ENCODE measurements around the gene PLP2. TPM values are rescaled to one million over a fixed set of nuclear protein-coding genes. Genes with fewer than 3 reads are reported as not detected.

PLP2 gene
- total and polyA plus RNA-seq, 2 of the 4 experiments (the other 2 are of a cell fraction): 22.6 to 156 TPM

DNA sequence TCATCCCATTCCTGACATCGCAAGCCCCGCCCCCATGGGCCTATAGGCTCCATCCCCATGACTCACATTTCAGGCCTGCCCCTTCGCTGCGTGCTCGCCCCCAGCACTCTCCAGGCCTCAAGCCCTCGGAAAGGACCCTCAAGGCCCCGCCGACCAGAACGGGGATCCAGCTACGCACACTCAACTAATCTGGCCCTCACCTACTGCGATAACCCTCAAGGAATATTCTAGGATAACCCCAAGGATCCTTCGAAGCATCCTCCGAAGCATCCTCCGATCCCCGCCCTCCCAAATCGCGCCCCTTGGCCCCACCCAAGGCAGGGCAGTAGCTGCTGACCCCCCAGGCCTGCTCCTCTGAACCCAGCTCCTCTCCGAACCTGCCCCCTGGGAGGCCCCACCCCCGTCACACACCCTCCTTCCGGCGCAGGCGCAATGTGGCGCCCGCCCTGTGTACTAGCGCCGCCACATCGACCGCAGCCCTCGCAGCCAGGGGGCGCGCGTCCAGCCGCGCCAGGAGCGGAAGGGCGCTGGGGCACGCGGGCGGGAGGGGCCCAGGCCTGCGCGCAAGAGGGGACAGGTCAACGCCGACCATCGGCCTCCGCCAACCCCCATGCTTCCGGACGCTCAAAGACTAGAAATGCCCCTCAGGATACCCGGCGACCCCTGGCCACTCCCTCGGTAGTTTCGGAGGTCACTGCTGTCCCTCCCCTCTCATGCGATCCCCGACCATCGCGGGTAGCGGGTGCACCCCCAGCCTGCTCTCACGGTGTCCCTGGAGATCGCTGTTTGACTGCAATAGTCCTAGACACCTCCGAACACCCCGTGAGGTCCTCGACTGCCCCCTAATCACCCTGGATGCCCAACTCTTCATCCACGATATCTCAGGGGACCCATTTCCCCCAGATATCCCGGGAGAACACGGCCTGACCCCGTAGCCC, 15.5 kb upstream of the PLP2 start:
- Histone ChIP-seq H3K18ac (ENCODE audit: low read depth, low read length) (peak overlapping the region; percentile 99), H3K23ac (ENCODE audit: low read depth, low read length) (peak overlapping the region; percentile 99), H3K4me1 (ENCODE audit: control insufficient read depth, insufficient read depth, low read length) (peaks cover 6% of the 10 kb centered on the region), H3K9me3 (ENCODE audit: control insufficient read depth, insufficient read depth, low read length) (no peaks in the 10 kb centered on the region), H3K56ac (ENCODE audit: extremely low read depth, insufficient read depth, low read length) (peak overlapping the region; percentile 94), H4K91ac (ENCODE audit: insufficient read depth, low read depth, low read length) (peak overlapping the region; percentile 91), H2BK15ac (ENCODE audit: low read depth, low read length) (peak overlapping the region; percentile 62; the same call in 1 of the 3 replicates), H3K27me3 (ENCODE audit: control insufficient read depth, insufficient read depth, low read length) (no peaks in the 10 kb centered on the region; the same call in 1 of the 2 replicates), H2BK5ac (ENCODE audit: low read depth, low read length, poor library complexity, severe bottlenecking) (peak overlapping the region; percentile 100), H3K4me2 (ENCODE audit: low read depth, low read length) (peak overlapping the region; percentile 94), H3K27ac (ENCODE audit: insufficient read depth, low read length) (peak overlapping the region; percentile 100), H3K4ac (ENCODE audit: low read depth, low read length) (peak overlapping the region; percentile 99), H4K5ac (ENCODE audit: low read depth, low read length) (peak overlapping the region; percentile 99), H3K36me3 (ENCODE audit: control insufficient read depth, insufficient read depth, low read length) (no peaks in the 10 kb centered on the region), H2BK120ac (ENCODE audit: low read depth, low read length) (peak overlapping the region; percentile 70), H2AFZ (replicated peaks; ENCODE audit: low read length, poor library complexity) (peak overlapping the region; percentile 90), H3K9ac (ENCODE audit: low read depth, low read length) (peak overlapping the region; percentile 100), H4K8ac (ENCODE audit: low read depth in 2 of 2, low read length in 2 of 2) (peak overlapping the region; percentile 97 to 99), H3K9me1 (ENCODE audit: insufficient read depth, low read length) (no peaks in the 10 kb centered on the region), H3K79me1 (ENCODE audit: low read depth in 1 of 2, low read length in 2 of 2) (no peaks in the 10 kb centered on the region; a peak in 1 of 4 replicates), H3K4me3 (ENCODE audit: insufficient read depth, low read depth, low read length) (peak overlapping the region; percentile 71), H2AK5ac (ENCODE audit: low read depth, low read length) (peak overlapping the region; percentile 89), H4K20me1 (ENCODE audit: insufficient read depth, low read length) (no peaks in the 10 kb centered on the region), H2AK9ac (replicated peaks; ENCODE audit: low read depth, low read length, poor library complexity) (peak overlapping the region; percentile 98), H2BK20ac (ENCODE audit: low read depth, low read length) (no peak overlapping the region), H3K14ac (replicated peaks; ENCODE audit: low read depth, low read length) (peak overlapping the region; percentile 93)
- no TSS peak for BruUV-seq (replicated peaks)
- peak; percentile 85 for DNase-seq
- ChIA-PET POLR2A (ENCODE audit: unreplicated experiment) (interaction anchor here (0.8 to 1.0 kb wide), 2 partner anchors 11 kb away, joined by 3 to 4 read pairs; no protein-coding TSS in a partner anchor), CTCF (interaction anchor here (0.6 to 0.7 kb wide), 3 partner anchors 11 to 28 kb away, joined by 3 read pairs; no protein-coding TSS in a partner anchor)
- in situ Hi-C loops (cut with MboI; ENCODE audit: low sequenced_read_pairs): no loop called here
- WGBS, 2 experiments (ENCODE audit: extremely low coverage in 2 of 2, insufficient read length in 1 of 2): 37% methylated on average over 19 of the region's 65 CpGs; no CpG with 5 or more reads in 1 of the 2 experiments
- peak; percentile 94 for ATAC-seq (ENCODE audit: low read depth)
- dilution Hi-C loops (cut with HindIII; ENCODE audit: low sequenced_read_pairs, unreplicated experiment): no loop called here
- intact Hi-C loops (cut with micrococcal nuclease): no loop called here
- TF ChIP-seq FOS (IDR thresholded peaks at IDR 0.05; ENCODE audit: low read depth, low read length): peak; percentile 14; the same call in 1 of the 2 replicates
- TF ChIP-seq NFE2L2 (IDR thresholded peaks at IDR 0.05; ENCODE audit: low read depth, low read length): no peak
- peak; percentile 26; the same call in 1 of the 2 replicates for TF ChIP-seq RAD21 (IDR thresholded peaks at IDR 0.05; ENCODE audit: low read length)
- TF ChIP-seq RCOR1 (IDR thresholded peaks at IDR 0.05; ENCODE audit: insufficient replicate concordance, low read length): no peak
- TF ChIP-seq SMC3 (IDR thresholded peaks at IDR 0.05; ENCODE audit: low read depth, low read length): peak; percentile 36
- no peak for TF ChIP-seq CEBPB (IDR thresholded peaks at IDR 0.05; ENCODE audit: low read depth, low read length)
- TF ChIP-seq MAFK (IDR thresholded peaks at IDR 0.05; ENCODE audit: low read depth, low read length): no peak
- no peak for TF ChIP-seq RFX5 (IDR thresholded peaks at IDR 0.05; ENCODE audit: low read depth, low read length)
- no peak for TF ChIP-seq MXI1 (IDR thresholded peaks at IDR 0.05; ENCODE audit: borderline replicate concordance, low read depth, low read length)
- peak; percentile 63; the same call in 1 of the 2 replicates for TF ChIP-seq POLR2A (IDR thresholded peaks at IDR 0.05; ENCODE audit: low read depth, low read length)
- TF ChIP-seq MAZ (IDR thresholded peaks at IDR 0.05; ENCODE audit: borderline replicate concordance, low read depth, low read length): peak; percentile 78; the same call in 1 of the 2 replicates
- TF ChIP-seq, protein P1, sequence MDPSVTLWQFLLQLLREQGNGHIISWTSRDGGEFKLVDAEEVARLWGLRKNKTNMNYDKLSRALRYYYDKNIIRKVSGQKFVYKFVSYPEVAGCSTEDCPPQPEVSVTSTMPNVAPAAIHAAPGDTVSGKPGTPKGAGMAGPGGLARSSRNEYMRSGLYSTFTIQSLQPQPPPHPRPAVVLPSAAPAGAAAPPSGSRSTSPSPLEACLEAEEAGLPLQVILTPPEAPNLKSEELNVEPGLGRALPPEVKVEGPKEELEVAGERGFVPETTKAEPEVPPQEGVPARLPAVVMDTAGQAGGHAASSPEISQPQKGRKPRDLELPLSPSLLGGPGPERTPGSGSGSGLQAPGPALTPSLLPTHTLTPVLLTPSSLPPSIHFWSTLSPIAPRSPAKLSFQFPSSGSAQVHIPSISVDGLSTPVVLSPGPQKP (IDR thresholded peaks at IDR 0.05; ENCODE audit: borderline replicate concordance, low read depth, low read length): no peak
- no peak for TF ChIP-seq BHLHE40 (IDR thresholded peaks at IDR 0.05; ENCODE audit: low read depth, low read length)
- no peak for TF ChIP-seq CHD1 (IDR thresholded peaks at IDR 0.05; ENCODE audit: low read depth, low read length)
- TF ChIP-seq, protein P2, sequence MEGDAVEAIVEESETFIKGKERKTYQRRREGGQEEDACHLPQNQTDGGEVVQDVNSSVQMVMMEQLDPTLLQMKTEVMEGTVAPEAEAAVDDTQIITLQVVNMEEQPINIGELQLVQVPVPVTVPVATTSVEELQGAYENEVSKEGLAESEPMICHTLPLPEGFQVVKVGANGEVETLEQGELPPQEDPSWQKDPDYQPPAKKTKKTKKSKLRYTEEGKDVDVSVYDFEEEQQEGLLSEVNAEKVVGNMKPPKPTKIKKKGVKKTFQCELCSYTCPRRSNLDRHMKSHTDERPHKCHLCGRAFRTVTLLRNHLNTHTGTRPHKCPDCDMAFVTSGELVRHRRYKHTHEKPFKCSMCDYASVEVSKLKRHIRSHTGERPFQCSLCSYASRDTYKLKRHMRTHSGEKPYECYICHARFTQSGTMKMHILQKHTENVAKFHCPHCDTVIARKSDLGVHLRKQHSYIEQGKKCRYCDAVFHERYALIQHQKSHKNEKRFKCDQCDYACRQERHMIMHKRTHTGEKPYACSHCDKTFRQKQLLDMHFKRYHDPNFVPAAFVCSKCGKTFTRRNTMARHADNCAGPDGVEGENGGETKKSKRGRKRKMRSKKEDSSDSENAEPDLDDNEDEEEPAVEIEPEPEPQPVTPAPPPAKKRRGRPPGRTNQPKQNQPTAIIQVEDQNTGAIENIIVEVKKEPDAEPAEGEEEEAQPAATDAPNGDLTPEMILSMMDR (conservative IDR thresholded peaks at IDR 0.05; ENCODE audit: low read depth, low read length): peak; percentile 71

Measured in IMR-90 (cell line).